ENCODE data around the gene CDK4.

- TF ChIP-seq CTCF (IDR thresholded peaks at IDR 0.05; ENCODE audit: low read length) (no peak), EZH2 (IDR thresholded peaks at IDR 0.05; ENCODE audit: borderline replicate concordance, low read length) (no peak)
Measured at GRCh38 chr12:57716305-57716704, 35.8 kb downstream of the CDK4 start.
